NCI-H2029 (cell line): ENCODE data around the gene RAPGEF6.
"Not testable (repeated sequence)": the region's sequence is repeated elsewhere in the genome, so short reads cannot be mapped to it uniquely, and the experiment has no call there.

Experiments used
- DNase-seq: peaks from one replicate; lab custom pipeline; 2025; lab: John Stamatoyannopoulos, UW

Gene RAPGEF6

DNA sequence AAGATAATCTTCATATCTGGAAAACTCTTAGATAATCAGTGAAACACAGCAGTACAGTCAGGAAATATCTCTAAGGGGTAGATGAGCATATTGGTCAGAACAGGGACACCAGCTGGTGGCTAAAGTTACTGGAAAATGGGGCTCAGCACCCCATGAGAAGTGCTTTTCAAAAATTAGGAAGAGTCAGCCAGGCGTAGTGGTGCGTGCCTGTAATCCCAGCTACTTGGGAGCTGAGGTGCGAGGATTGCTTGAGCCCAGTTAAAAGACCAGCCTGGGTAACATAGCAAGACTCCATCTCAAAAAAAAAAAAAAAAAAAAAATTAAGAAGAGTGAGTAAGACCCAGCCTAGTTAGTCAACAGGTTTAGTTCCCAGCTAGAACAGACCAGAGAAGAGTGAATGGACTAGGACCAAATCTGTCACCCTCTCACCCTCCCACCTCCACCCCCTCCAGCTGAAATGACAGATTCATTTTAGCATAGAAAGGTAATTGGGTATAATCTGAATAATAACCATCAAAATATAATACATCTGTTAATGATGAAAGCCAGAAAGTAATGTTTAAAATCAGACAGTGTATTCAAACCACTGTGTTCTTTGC, 250.3 kb downstream of the RAPGEF6 start:
- DNase-seq, result no peak

DNA sequence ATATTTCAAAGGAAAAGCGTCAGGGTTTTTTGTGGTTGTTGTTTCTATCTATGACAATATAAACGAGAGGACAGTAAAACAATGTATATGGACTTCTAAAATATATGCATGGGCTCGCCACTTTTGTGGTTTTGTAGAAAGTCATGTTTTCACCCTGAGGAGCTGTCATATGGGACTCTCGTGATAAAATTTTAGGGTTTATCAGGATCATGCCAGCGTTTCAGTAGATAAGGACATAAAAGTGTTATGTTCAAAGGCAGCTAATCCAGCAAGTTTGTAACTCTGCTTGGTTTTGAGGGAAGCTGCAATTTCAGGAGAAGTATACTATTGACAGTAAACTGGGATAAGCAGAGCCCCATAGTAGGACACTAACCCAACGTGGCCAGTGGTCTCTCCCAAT, 250.9 kb downstream of the RAPGEF6 start:
- no peak for DNase-seq

DNA sequence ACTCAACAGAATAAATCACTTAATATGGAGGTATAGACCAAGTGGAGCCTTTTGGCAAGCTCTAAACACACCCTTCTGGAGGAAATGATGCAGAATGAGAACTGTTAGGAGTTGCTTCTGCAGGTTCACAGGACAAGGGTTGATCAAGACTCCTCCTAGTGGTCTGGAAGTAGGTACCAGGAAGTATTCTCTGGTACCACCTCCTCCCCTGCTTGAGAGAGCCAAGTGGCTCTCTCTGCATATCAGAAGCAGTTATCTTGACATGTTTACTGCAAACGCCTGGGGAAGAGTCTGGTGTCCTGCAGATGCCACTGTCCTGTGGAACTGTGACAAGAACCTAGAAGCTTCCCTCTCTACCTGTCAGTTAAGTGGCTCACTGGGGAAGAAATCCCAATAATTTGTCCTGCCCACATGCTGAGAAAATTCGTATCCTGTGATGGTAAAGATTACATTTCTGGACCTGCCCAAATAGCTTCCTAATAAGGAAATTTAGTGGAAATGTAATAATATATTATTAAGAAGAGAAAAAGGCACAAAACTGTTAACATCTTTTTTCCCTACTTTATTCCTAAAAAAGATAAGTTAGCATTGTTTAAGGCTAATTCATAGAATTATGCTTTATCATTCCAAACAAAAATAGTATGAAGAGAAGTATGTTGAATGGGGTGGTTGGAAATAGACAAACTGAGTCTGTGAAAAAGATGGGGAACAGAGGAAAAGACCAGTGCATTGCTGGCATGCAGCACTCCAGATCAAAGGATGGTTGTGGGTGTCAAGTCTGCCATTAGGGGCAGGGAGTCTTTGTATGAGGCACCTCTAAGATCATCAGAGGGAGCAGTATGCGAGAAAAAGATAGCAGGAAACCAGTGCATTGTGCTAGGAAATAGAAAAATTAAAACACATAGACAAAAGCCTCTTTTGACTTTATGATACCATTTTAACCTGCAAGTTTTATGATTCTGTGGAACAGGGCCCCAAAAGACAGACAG, 252.3 kb downstream of the RAPGEF6 start:
- peak; percentile 83 for DNase-seq

DNA sequence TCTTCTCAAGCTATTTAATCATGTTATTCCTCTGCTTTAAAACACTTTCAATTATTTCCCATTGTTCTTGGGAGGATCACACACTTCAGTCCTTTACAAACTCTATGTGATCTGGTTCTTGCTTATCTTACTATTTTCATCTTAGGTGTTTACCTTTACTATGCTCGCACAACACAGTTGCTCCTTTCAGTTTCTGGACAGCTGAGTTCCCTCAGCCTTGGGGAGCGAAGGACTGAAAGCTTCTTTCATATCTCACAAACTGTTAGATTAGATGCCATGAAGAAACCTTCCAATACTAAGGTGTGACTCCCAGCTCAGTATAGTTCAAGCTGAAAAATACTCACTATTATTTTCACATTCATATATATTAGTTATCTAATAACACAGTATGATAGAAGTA, 253.3 kb downstream of the RAPGEF6 start:
- no peak for DNase-seq

DNA sequence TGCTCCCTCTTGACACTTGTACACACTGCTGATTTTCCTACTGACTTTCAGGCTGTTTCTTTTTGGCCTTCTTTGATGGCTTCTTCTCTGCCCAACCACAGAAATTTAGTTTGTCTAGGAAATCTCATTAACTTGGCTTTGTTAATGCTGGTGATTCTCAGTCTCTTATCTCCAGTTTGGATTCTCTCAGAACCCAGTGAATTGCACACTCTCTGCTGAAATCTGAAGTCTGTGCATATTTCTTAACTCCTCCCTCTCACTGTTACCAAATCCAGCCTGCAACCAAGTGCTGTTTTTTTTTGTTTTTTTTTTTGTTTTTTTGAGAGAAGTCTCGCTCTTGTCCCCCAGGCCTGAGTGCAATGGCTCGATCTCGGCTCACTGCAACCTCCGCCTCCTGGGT, 254.0 kb downstream of the RAPGEF6 start:
- DNase-seq, result no peak

DNA sequence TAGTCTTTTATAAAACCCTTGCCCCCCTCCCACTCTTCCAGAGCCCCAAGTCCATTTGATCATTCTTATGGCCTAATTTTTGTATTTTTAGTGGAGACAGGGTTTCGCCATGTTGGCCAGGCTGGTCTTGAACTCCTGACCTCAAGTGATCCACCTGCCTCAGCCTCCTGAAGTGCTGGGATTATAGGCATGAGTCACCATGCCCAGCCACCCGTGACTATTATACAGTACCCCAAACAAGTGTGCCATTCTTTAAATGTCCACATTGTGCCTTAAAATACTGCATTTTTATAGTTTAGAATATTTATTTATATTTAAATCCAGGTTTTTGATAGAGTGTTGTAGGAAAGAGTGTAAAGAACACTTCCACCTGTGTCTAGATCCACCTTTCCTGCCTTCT, 254.8 kb downstream of the RAPGEF6 start:
- DNase-seq, result not testable (repeated sequence)

DNA sequence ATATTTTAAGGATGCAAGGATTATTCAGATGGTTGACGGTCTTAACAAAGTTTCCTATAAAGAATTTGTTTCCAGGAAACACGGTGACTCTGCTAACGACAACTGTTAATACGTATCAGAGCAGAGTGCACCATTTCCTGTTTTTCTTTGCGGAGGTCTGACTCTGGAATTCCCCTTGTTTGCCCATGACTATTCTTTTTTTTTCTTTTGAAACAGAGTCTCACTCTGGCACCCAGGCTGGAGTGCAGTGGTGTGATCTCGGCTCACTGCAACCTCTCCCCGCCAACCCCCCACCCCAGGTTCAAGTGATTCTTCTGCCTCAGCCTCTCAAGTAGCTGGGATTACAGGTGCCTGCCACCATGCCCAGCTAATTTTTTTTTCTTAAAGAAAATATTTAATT, 255.3 kb downstream of the RAPGEF6 start:
- no peak for DNase-seq

DNA sequence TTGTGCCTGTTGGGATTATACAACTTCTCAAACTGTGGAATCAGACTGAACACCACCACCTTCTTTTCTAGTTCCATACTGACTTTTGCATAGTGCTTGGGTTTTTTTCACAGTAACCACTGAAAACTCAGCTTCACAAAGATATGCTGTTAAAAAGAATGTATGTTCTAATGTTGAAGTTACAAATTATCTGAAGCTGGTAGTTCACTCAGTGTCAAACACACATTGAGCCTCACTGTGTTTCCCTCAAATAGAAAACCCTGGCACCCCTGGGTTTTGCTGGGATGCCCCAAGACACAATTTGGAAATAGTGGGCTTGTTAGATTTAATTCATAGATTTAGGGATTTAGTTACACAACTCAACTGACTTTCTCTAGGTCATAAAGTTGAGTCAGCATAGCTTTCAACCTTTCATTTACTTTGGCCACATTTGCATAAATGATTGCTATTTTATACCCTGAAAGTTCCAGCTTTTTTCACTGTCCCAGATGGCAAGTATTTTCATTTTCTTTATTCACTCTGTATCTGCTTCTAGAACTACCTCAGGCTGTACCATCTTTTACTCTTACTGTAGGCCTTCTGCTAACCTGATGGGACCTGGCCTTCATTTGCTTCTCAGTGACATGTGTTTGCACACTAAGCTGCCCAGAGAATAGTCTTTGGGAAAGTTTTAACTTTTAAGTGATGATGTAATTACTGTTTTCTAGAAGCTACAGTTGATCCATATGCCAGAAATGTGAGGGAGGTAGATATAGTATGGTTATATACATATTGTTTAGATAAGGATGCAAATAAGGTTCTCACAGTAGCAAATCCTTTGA, 256.1 kb downstream of the RAPGEF6 start:
- no peak for DNase-seq

DNA sequence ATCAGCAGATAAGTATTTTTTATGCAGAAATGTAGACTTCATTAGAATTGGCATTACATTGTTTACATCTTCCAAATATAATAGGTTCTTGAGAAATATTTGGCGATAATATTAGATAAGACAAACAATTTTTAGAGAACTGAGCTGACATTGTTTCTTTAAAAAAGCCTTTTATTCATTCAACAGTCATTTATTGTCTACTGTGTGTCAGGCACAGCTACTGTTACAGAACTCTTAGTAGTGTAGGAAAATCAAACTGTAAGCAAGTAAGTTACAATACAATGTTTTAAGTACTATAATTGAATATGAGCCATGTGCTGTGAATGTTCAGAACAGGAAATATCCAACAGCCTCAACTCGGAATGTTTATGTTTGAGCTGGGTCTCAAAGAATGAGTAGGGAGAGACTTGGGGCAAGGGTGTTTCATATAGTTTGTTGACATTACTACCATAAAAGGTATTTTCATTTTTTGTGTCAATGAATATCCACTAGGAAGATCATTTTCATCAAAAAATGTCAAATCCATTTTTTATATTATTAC, 257.2 kb downstream of the RAPGEF6 start:
- no peak for DNase-seq

DNA sequence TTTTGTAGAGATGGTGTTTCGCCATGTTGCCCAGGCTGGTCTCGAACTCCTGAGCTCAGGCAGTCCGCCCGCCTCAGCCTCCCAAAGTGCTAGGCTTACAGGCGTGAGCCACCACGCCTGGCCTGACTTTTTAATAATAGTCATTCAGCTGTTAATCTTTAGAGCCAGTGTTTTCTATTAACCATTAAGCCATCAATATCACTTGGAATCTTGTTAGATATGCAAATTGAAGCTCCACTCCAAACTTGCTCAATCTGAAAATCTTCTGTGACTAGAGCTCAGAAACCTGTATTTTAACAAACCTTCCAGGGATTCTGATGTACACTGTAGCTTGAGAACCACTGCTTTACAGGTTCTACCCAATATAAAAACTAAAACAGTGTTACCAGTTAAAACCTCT, 257.7 kb downstream of the RAPGEF6 start:
- DNase-seq, result no peak

DNA sequence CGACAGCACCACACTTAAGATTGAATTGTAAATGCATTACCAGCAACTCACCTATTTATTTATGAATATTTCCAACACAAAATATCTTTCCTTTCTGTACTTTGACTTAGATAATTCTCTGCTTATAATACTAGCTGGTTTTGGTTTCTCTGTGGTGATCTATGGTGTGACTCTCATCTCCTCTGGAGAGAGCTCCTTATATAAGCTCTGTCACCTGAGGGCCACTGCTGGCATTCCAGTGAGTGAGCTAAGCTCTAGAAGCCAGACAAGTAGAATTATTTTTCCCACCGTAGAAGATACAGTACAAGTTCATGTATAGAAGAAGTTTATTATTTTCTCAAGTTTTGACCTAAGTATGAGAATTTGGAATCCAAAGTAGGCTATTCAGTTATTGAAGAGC, 259.7 kb downstream of the RAPGEF6 start:
- DNase-seq, result no peak
